ENCODE results near the gene GREM1.

Gene GREM1

DNA sequence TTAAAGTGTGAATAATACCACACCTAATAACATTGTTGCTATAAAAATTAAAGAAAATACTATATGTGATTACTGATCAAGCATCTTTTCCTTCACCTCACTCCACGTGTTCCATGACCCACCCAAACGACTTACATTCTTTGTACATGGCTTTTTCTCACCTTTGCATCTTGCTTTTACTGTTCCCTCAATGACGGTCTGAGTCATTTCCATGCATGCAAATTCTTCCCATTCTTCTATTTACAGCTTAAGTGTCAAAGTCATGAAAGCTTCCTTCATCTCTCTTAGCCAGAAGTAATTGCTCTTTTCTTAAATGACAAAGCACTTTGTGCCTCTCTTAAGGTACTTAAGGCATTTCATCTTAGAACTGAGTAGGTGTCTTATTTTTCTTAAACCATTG, 64.0 kb downstream of the GREM1 start:
- DNase-seq (ENCODE audit: low read depth, low spot score), result no peak

- DNase-seq (ENCODE audit: low read depth, low spot score), result no peak
Observed at GRCh38 chr15:32784581-32784980, 66.8 kb downstream of the GREM1 start.

DNA sequence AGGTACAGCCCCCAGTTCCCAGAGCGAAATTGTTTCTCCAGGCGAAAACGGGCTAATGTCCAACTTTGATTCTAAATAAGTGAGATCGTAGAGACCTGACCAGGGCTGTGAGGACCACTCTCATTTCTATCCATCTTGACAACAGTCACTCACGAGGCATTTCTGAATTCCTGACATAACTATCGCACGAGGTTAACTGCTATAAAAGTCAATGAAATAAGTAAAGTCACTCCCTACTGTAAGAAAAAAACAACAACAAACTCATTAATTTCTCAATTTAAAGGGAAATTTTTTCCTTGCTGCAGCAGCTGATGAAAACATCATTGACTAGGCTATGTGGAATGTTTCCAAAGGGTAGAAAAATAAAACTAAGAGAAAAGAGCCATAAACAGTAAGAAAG, 69.1 kb downstream of the GREM1 start:
- no peak for DNase-seq (ENCODE audit: low read depth, low spot score)

GRCh38 chr15:32787949-32788348, 70.1 kb downstream of the GREM1 start:
- DNase-seq (ENCODE audit: low read depth, low spot score), result no peak

- no peak for DNase-seq (ENCODE audit: low read depth, low spot score)
Observed at GRCh38 chr15:32790352-32790999, 72.7 kb downstream of the GREM1 start.

DNA sequence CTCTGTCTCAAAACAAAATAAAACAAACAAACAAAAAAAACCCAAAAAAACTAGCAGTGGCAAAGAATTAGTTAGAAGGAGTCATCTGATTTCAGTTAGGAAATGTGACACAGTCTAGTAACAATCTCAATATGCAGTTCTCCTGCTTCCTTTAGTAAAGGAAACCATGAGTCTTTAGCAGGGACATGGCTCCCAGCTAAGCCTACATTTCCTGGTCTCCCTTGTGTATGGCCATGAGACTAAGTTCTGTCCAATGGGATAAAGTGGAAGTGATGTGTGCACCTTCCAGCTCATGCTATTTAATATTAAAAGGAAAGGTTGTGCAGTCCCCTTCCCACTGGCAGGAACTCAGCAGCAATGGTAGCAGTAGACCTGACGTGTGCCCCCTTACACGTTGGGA, 74.6 kb downstream of the GREM1 start:
- DNase-seq (ENCODE audit: low read depth, low spot score), result no peak

All from activated CD4-positive, CD25-positive, alpha-beta regulatory T cell treated with anti-CD3 and anti-CD28 coated beads, Interleukin-2, amount 50 U/mL, for 16 hours (primary cell).